Fibroblast of lung (primary cell): ENCODE data around the gene CHST11. TPM values are rescaled to one million over a fixed set of nuclear protein-coding genes. Genes with fewer than 3 reads are reported as not detected.

Source experiments
- DNase-seq, 2 donors: peaks; one replicate each; pipeline versions ENCODE4 v3.0.0 to v3.0.0-alpha.2; 2010; ENCODE audit warnings: low read depth in 2 of 2
- H2AFZ ChIP-seq: 2 replicates; pipeline ENCODE4 v1.5.1; 2012; ENCODE audit warnings: low read length, control low read depth, inconsistent platforms
- H3K27ac ChIP-seq: 2 replicates; pipeline ENCODE4 v1.5.1; 2011; ENCODE audit warnings: low read length, control low read depth; ENCODE audit not compliant: insufficient read depth
- H3K27me3 ChIP-seq: 2 replicates; pipeline ENCODE4 v1.5.1; 2011; ENCODE audit warnings: mild to moderate bottlenecking, low read length; ENCODE audit not compliant: control insufficient read depth, insufficient read depth
- H3K36me3 ChIP-seq: 2 replicates; pipeline ENCODE4 v1.5.1; 2011; ENCODE audit warnings: low read length; ENCODE audit not compliant: control insufficient read depth, insufficient read depth
- H3K4me1 ChIP-seq: 2 replicates; pipeline ENCODE4 v1.5.1; 2011; ENCODE audit warnings: low read length; ENCODE audit not compliant: control insufficient read depth, insufficient read depth; ENCODE audit errors: extremely low read depth
- H3K4me2 ChIP-seq: 2 replicates; pipeline ENCODE4 v1.5.1; 2011; ENCODE audit warnings: low read length, control low read depth; ENCODE audit not compliant: insufficient read depth; ENCODE audit errors: extremely low read depth
- H3K4me3 ChIP-seq, 4 experiments: fragments of 200-600 bp in 1 of 4; sonication (generic) in 1 of 4; replicated peaks in 1 of 4; 2 replicates each; pipeline ENCODE4 v1.5.1; 2011 to 2016; ENCODE audit warnings: low read length in 4 of 4, low read depth in 3 of 4, mild to moderate bottlenecking in 3 of 4, control low read depth in 2 of 4, inconsistent platforms in 1 of 4, mixed read lengths in 1 of 4; ENCODE audit not compliant: insufficient read depth in 1 of 4; ENCODE audit errors: control extremely low read depth in 1 of 4
- H3K79me2 ChIP-seq: 2 replicates; pipeline ENCODE4 v1.5.1; 2012; ENCODE audit warnings: mild to moderate bottlenecking, low read length, inconsistent platforms; ENCODE audit not compliant: control insufficient read depth, insufficient read depth
- H3K9ac ChIP-seq: 2 replicates; pipeline ENCODE4 v1.5.1; 2011; ENCODE audit warnings: mild to moderate bottlenecking, low read length, control low read depth; ENCODE audit not compliant: insufficient read depth
- H3K9me3 ChIP-seq: 2 replicates; pipeline ENCODE4 v1.5.1; 2012; ENCODE audit warnings: low read depth, low read length; ENCODE audit not compliant: control insufficient read depth, insufficient read depth
- H4K20me1 ChIP-seq: 2 replicates; pipeline ENCODE4 v1.5.1; 2011; ENCODE audit warnings: low read length; ENCODE audit not compliant: control insufficient read depth, insufficient read depth; ENCODE audit errors: extremely low read depth
- CTCF ChIP-seq, 2 donors: IDR thresholded peaks in 1 of 2; conservative IDR thresholded peaks in 1 of 2; 1 replicate in 1 of 2; 2 replicates in 1 of 2; pipeline ENCODE4 v1.5.1; 2011 to 2012; ENCODE audit warnings: low read length in 2 of 2, control low read depth in 1 of 2, inconsistent platforms in 1 of 2, low read depth in 1 of 2, mild to moderate bottlenecking in 1 of 2
- EZH2 ChIP-seq: IDR thresholded peaks from 2 replicates; pipeline ENCODE4 v1.5.1; 2012; ENCODE audit warnings: low read length, control low read depth, mild to moderate bottlenecking; ENCODE audit errors: missing control alignments
- polyA plus RNA-seq, 2 donors: library from polyadenylated mRNA; depleted of rRNA in 1 of 2; stranded (reverse) in 1 of 2; unstranded in 1 of 2; fragments of >200 nt; gene quantifications; 2 replicates each; pipeline ENCODE4 v1.2.1, GENCODE V29; 2011 to 2012; ENCODE audit warnings: missing spikeins in 1 of 2
- total RNA-seq: library from RNA; depleted of rRNA; stranded (reverse); fragments of >200 nt; gene quantifications from 2 replicates; pipeline ENCODE4 v1.2.1, GENCODE V29; 2014

The CHST11 gene
- total and polyA plus RNA-seq, 2 donors (not counting 1 experiment from before 2014, with no cell fraction given) = 3.5 to 9.1 TPM

- H3K79me2 ChIP-seq = no peaks in the 10 kb centered on the region
- peak in 1 of 2 donors; percentile 16 for DNase-seq
- peaks cover 3% of the 10 kb centered on the region for H3K27me3 ChIP-seq
- no peak overlapping the region for H3K27ac ChIP-seq
- H3K36me3 ChIP-seq = no peaks in the 10 kb centered on the region
- TF ChIP-seq CTCF (conservative IDR thresholded peaks at IDR 0.05 in 1 of 2, IDR thresholded peaks at IDR 0.05 in 1 of 2; ENCODE audit: low read depth in 1 of 2, low read length in 2 of 2) (no peak), EZH2 (no peak)
- no peaks in the 10 kb centered on the region for H3K4me1 ChIP-seq
- H2AFZ ChIP-seq = no peak overlapping the region
- no peak overlapping the region for H3K4me2 ChIP-seq
- H4K20me1 ChIP-seq = no peaks in the 10 kb centered on the region
- no peaks in the 10 kb centered on the region for H3K9me3 ChIP-seq
- H3K9ac ChIP-seq = no peak overlapping the region
- no peak overlapping the region for H3K4me3 ChIP-seq
Measured at GRCh38 chr12:104784592-104784991, 327.8 kb downstream of the CHST11 start.

- Histone ChIP-seq H3K79me2 (no peaks in the 10 kb centered on the region), H3K4me1 (no peaks in the 10 kb centered on the region), H2AFZ (no peak overlapping the region), H3K36me3 (no peaks in the 10 kb centered on the region), H4K20me1 (no peaks in the 10 kb centered on the region), H3K4me3 (no peak overlapping the region), H3K9me3 (no peaks in the 10 kb centered on the region), H3K27ac (no peak overlapping the region), H3K9ac (no peak overlapping the region), H3K27me3 (peaks cover 3% of the 10 kb centered on the region), H3K4me2 (no peak overlapping the region)
- no peak for TF ChIP-seq EZH2
- no peak for TF ChIP-seq CTCF (conservative IDR thresholded peaks at IDR 0.05 in 1 of 2, IDR thresholded peaks at IDR 0.05 in 1 of 2; ENCODE audit: low read depth in 1 of 2, low read length in 2 of 2)
- no peak for DNase-seq
Measured at GRCh38 chr12:104785886-104786285, 329.1 kb downstream of the CHST11 start.

- no peaks in the 10 kb centered on the region for H3K9me3 ChIP-seq
- peaks cover 3% of the 10 kb centered on the region for H3K27me3 ChIP-seq
- no peaks in the 10 kb centered on the region for H4K20me1 ChIP-seq
- TF ChIP-seq CTCF (conservative IDR thresholded peaks at IDR 0.05 in 1 of 2, IDR thresholded peaks at IDR 0.05 in 1 of 2; ENCODE audit: low read depth in 1 of 2, low read length in 2 of 2) (no peak), EZH2 (no peak)
- H3K4me2 ChIP-seq = no peak overlapping the region
- no peaks in the 10 kb centered on the region for H3K36me3 ChIP-seq
- no peaks in the 10 kb centered on the region for H3K4me1 ChIP-seq
- no peak overlapping the region for H3K27ac ChIP-seq
- H3K79me2 ChIP-seq = no peaks in the 10 kb centered on the region
- no peak for DNase-seq
- no peak overlapping the region for H3K9ac ChIP-seq
- no peak overlapping the region for H3K4me3 ChIP-seq
- no peak overlapping the region for H2AFZ ChIP-seq
Measured at GRCh38 chr12:104786352-104786751, 329.6 kb downstream of the CHST11 start.
